Nephron (organoid): ENCODE results near the gene SMOC1.

Source experiments
- H3K27ac Mint-ChIP-seq, 3 experiments: 2 replicates each; pipeline ENCODE4 v1.8.0; 2020; ENCODE audit warnings: mixed read lengths in 3 of 3, mild to moderate bottlenecking in 2 of 3, moderate library complexity in 1 of 3
- H3K27me3 Mint-ChIP-seq: 2 replicates; pipeline ENCODE4 v1.8.0; 2021; ENCODE audit warnings: low read depth, mild to moderate bottlenecking, moderate library complexity, mixed read lengths
- H3K36me3 Mint-ChIP-seq: 2 replicates; pipeline ENCODE4 v1.8.0; 2020; ENCODE audit warnings: low read depth, mixed read lengths
- H3K4me1 Mint-ChIP-seq: 2 replicates; pipeline ENCODE4 v1.8.0; 2020; ENCODE audit warnings: mixed read lengths
- H3K4me3 Mint-ChIP-seq, 3 experiments: 2 replicates each; pipeline ENCODE4 v1.8.0; 2020; ENCODE audit warnings: mild to moderate bottlenecking in 3 of 3, mixed read lengths in 3 of 3, moderate library complexity in 2 of 3
- H3K9me3 Mint-ChIP-seq: 2 replicates; pipeline ENCODE4 v1.8.0; 2020; ENCODE audit warnings: mixed read lengths
- TF ChIP-seq, protein P1 (sequence below), 3 experiments: fragments of 200-600 bp; sonication (generic); IDR thresholded peaks; one replicate each; pipeline ENCODE4 v1.5.0; 2021; ENCODE audit warnings: antibody characterized with exemption in 3 of 3; ENCODE audit not compliant: unreplicated experiment in 3 of 3

SMOC1 gene

DNA sequence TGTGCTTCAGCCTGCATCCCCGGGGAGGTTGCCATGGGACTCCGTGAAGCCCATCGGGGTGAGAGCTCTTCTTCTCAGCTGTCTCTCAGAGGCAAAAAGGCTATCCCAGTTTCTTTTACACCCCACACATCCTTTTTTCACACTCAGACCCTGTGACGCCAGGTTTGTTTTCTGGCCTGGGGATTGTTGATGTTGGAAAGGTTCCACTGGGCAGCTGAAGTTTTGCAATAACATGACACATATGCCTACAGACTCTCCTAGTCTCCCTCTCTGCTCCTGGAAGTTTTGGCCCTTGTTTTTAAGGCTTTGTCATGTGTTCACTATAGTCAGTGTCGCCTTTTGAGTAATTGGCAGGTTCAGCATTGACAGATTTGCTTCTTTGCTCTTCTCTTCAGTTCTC, 118.6 kb downstream of the SMOC1 start:
- Mint-ChIP-seq H3K27me3 (peaks cover 11% of the 10 kb centered on the region), H3K36me3 (no peaks in the 10 kb centered on the region), H3K9me3 (no peaks in the 10 kb centered on the region), H3K4me3 (no peak overlapping the region), H3K4me1 (peaks cover 17% of the 10 kb centered on the region), H3K27ac (no peak overlapping the region)
- TF ChIP-seq, protein P1, sequence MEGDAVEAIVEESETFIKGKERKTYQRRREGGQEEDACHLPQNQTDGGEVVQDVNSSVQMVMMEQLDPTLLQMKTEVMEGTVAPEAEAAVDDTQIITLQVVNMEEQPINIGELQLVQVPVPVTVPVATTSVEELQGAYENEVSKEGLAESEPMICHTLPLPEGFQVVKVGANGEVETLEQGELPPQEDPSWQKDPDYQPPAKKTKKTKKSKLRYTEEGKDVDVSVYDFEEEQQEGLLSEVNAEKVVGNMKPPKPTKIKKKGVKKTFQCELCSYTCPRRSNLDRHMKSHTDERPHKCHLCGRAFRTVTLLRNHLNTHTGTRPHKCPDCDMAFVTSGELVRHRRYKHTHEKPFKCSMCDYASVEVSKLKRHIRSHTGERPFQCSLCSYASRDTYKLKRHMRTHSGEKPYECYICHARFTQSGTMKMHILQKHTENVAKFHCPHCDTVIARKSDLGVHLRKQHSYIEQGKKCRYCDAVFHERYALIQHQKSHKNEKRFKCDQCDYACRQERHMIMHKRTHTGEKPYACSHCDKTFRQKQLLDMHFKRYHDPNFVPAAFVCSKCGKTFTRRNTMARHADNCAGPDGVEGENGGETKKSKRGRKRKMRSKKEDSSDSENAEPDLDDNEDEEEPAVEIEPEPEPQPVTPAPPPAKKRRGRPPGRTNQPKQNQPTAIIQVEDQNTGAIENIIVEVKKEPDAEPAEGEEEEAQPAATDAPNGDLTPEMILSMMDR (IDR thresholded peaks at IDR 0.05; ENCODE audit: unreplicated experiment in 3 of 3): no peak

GRCh38 chr14:69999261-69999674, 120.1 kb downstream of the SMOC1 start:
- Mint-ChIP-seq H3K27me3 (peaks cover 21% of the 10 kb centered on the region), H3K27ac (no peak overlapping the region), H3K9me3 (no peaks in the 10 kb centered on the region), H3K36me3 (no peaks in the 10 kb centered on the region), H3K4me3 (no peak overlapping the region), H3K4me1 (peaks cover 15% of the 10 kb centered on the region)
- TF ChIP-seq, protein P1 (IDR thresholded peaks at IDR 0.05; ENCODE audit: unreplicated experiment in 3 of 3): no peak

- Mint-ChIP-seq H3K4me1 (peaks cover 25% of the 10 kb centered on the region), H3K9me3 (no peaks in the 10 kb centered on the region), H3K27ac (no peak overlapping the region), H3K4me3 (no peak overlapping the region), H3K36me3 (no peaks in the 10 kb centered on the region), H3K27me3 (peaks cover 21% of the 10 kb centered on the region)
- TF ChIP-seq, protein P1 (IDR thresholded peaks at IDR 0.05; ENCODE audit: unreplicated experiment in 3 of 3): no peak
Measured at GRCh38 chr14:70000601-70001000, 121.4 kb downstream of the SMOC1 start.

- H3K9me3 Mint-ChIP-seq: no peaks in the 10 kb centered on the region
- H3K27me3 Mint-ChIP-seq: peaks cover 25% of the 10 kb centered on the region
- no peak overlapping the region for H3K27ac Mint-ChIP-seq
- TF ChIP-seq, protein P1 (IDR thresholded peaks at IDR 0.05; ENCODE audit: unreplicated experiment in 3 of 3): no peak
- H3K4me3 Mint-ChIP-seq: no peak overlapping the region
- H3K36me3 Mint-ChIP-seq: no peaks in the 10 kb centered on the region
- peaks cover 33% of the 10 kb centered on the region for H3K4me1 Mint-ChIP-seq
Measured at GRCh38 chr14:70002589-70003346, 123.6 kb downstream of the SMOC1 start.

DNA sequence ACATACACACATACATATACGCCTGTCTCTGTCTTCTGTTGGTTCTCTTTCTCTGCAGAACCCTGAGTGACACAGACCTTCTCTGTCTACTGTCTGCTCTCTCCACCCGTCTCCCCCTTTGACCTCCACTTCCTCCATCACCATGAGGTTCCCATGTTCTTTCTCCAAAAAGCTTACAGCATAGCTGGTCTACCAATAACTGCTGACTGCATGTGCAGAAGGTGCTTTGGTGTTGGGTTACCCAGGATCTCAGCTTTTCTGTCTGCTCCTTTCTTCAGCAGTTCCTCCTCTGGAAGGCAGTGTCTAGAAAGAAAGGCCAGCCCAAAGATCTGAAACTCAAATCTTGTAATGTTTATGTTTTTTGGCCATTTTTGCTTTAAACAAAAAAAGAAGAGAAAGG, 125.6 kb downstream of the SMOC1 start:
- no peaks in the 10 kb centered on the region for H3K36me3 Mint-ChIP-seq
- no peak overlapping the region for H3K4me3 Mint-ChIP-seq
- TF ChIP-seq, protein P1 (IDR thresholded peaks at IDR 0.05; ENCODE audit: unreplicated experiment in 3 of 3): no peak
- no peak overlapping the region for H3K27ac Mint-ChIP-seq
- H3K27me3 Mint-ChIP-seq: peaks cover 25% of the 10 kb centered on the region
- H3K4me1 Mint-ChIP-seq: peaks cover 34% of the 10 kb centered on the region
- H3K9me3 Mint-ChIP-seq: no peaks in the 10 kb centered on the region

DNA sequence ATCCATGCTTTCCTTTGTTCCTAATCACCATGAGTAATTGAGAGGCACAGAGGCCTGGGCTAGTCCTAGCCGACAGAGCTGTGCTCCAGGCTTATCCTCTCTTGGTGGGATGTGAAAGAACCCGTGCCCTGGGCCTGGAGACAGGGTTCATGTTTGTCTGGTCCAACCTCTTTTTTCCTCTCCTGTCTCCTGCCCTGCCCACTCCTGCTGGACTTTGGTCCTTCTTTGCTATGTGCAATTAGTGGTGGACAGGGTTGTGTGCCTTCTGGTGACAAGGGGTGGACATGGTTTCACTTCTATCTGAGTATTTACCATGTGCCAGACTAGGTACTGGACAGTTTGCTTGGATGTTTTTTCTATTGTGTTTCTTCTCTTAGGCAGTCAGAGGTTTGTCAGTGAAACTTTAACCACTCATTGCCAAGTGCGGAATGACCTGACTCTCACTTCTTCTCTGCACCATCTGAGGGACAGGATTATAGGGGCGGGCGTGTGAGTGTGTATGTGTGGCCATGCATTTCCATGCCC, 126.1 kb downstream of the SMOC1 start:
- Mint-ChIP-seq H3K4me3 (no peak overlapping the region), H3K27me3 (peaks cover 25% of the 10 kb centered on the region), H3K27ac (no peak overlapping the region), H3K36me3 (no peaks in the 10 kb centered on the region), H3K4me1 (peaks cover 34% of the 10 kb centered on the region), H3K9me3 (no peaks in the 10 kb centered on the region)
- TF ChIP-seq, protein P1 (IDR thresholded peaks at IDR 0.05; ENCODE audit: unreplicated experiment in 3 of 3): no peak
